HG02884 (cell line): ENCODE data around the gene KCNB1.

Experiments
- ATAC-seq: cut with Tn5 transposase; IDR thresholded peaks from one replicate; pipeline ENCODE4 v1.9.1; 2021; ENCODE audit warnings: mild to moderate bottlenecking, moderate library complexity; ENCODE audit not compliant: unreplicated experiment

The KCNB1 gene

GRCh38 chr20:49444553-49444990 lies 37.9 kb downstream of the KCNB1 start:
- ATAC-seq = no peak

- ATAC-seq = no peak
These were observed 45.4 kb downstream of the KCNB1 start for GRCh38 chr20:49437057-49437456.

DNA sequence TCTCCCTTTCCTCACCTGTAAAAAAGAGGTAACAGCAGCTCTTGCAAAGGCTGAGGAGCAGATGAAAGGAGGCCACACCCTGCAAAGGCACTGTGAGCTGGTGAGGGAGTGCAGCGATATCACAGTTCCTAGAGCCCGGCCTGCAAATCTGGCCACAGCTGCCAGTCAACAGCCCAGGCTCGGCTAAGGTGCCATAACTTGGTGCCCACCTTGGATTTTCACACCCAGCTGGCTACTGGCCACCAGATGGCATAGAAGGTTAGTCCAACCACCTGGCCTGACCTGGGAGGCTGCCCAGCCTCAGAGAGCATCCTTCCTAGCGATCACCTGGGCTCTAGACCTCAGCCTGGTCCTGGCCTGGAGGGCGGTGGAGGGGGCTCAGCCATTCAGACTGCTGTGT lies 46.8 kb downstream of the KCNB1 start:
- no peak for ATAC-seq

GRCh38 chr20:49433333-49433732 lies 49.1 kb downstream of the KCNB1 start:
- ATAC-seq = no peak

- ATAC-seq = no peak
These were observed 49.9 kb downstream of the KCNB1 start for GRCh38 chr20:49432550-49432949.

DNA sequence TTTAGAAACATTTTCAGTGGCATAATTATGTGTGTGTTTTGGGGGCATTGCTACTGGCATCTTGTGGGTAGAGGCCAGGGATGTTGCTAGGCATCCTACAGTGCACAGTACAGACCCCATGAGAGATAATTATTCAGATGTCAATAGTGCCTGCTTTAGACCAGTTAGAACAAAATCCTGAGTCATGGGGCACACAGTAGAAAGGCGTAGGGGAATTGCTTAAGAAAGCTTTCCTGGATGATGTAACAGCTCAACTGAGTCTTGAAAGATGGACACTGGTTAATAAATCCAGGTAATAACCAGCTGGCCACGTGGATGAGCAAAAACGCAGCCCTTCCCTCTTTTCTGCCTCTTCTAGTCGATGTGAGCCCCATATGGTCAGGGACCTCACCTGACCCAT lies 51.1 kb downstream of the KCNB1 start:
- no peak for ATAC-seq

DNA sequence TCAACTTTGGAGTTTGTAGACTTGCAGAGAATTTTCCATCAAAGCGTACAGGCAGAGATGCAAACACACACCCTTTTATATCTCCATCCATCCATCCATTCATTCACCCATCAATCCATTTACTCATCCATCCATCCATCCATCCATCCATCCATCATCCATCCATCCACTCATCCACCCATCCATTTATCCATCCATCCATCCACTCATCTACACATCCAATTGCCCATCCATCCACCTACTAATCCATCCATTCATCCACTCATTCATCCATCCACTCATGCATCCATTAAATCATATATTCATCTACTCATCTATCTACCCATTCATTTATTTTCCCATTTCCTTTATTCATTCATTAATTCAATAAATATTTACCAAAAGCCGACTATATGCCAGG lies 52.1 kb downstream of the KCNB1 start:
- ATAC-seq = no peak

DNA sequence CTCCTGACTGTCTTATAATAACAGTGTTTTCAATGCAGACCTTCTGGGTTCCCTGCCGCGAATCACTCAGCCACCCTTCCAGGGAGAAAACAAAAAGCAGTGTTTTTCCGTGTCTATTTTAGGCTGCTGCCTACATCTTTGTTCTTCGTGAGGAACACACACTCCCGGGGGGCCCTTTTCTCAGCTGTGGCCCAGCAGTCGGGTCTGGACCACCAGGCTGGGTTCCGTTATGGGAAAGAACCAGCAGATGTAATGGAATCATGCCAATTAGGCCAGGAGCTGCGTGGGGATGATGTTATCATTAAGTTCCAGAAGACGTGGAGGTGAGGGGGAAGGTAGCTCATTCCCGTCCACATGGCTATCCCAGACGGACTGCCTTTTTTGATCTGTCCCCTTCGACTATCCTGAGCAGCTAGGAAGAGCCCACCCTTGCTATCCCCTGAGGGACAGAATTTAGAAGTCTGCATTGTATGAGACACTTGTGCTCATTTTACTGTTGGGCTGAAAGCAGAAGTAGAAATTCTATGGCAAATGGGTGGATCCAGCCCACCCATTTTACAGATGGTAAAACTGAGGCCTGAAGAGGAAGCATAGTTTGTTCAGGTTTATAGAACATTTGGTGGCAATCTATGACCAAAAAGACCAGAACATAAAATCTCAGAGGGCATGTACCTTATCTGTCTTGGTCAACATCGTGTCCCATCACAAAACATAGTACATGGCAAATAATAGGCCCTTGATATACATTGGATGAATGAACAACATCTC lies 54.5 kb downstream of the KCNB1 start:
- no peak for ATAC-seq

DNA sequence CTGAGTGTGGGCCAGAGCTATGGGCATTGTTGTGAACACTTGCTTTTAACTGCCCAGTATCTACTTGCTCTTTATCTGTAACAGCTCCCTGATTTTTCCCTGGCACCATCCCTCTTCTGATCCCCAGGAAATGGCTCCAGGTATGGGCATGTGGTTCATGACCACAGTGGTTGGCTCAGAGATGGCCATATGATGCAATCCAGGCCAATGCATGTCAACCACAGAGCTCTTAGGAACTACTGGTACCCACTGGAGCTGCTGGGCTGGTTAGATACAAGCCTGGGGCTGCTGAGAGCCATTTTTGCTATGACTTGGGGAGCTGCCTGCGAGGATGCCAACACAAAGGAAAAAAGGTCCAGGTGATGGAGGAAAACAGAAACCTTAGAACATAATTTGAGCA lies 55.6 kb downstream of the KCNB1 start:
- ATAC-seq = no peak

- no peak for ATAC-seq
These were observed 56.1 kb downstream of the KCNB1 start for GRCh38 chr20:49426395-49426794.

GRCh38 chr20:49424536-49424935 lies 57.9 kb downstream of the KCNB1 start:
- no peak for ATAC-seq

GRCh38 chr20:49422161-49422560 lies 60.3 kb downstream of the KCNB1 start:
- no peak for ATAC-seq

- no peak for ATAC-seq
These were observed 61.6 kb downstream of the KCNB1 start for GRCh38 chr20:49420811-49421295.

DNA sequence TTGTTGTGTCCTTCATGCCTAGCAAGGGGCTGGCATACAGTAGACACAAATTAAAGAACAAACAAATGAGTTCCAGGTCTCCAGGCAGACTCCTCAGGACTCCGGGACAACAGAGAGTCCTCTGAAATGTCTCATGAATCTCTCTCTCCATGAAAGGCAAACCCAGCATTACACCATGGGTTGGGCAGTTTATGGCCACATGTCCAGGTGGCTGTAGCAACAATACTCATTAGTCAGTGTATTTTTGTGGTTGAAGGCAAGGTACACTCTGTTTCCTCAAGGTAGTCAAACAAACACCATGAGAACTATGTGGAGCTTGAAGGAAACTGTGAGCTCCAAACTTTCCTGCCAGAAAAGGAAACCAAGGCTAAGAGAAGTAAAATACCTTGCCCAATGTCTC lies 62.2 kb downstream of the KCNB1 start:
- ATAC-seq = no peak

DNA sequence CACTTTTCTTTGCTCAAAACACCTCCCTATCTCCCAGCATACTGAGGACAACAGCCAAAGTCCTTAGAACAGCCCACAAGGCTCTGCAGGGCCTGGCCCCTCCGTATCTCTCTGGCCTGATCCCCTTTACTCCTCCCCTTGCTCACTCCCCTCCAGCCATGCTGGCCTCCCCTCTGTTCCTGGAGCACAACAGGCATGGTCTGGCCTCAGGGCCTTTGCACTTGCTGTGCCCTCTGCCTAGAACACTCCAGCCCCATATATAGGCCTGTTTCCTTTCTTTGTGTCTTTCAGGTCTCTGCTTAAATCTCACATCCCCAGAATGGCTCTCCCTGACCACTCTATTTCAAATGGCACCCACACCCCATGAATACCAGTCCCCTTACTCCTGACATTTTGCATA lies 62.7 kb downstream of the KCNB1 start:
- ATAC-seq = no peak

DNA sequence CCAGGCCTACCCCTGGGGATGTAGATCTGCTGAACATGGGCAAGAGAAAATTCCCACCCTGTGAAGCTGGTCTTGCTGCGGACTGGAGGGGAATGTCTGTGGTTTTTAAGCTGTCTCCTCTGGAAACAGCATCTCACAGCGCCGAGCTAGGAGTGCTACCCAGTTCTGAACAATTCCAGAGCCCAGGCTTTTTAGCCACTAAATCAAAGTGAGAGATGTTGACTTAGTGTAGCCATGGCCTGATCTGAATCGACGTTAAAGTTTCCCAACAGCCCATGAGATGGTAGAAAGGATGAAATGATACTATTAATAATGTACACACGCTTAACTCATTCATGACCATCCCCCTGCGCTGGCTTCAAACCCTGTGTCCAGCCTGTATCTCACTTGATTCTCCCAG lies 63.7 kb downstream of the KCNB1 start:
- no peak for ATAC-seq

GRCh38 chr20:49417843-49418555 lies 64.5 kb downstream of the KCNB1 start:
- ATAC-seq = no peak

- ATAC-seq = no peak
These were observed 66.8 kb downstream of the KCNB1 start for GRCh38 chr20:49415668-49416044.

DNA sequence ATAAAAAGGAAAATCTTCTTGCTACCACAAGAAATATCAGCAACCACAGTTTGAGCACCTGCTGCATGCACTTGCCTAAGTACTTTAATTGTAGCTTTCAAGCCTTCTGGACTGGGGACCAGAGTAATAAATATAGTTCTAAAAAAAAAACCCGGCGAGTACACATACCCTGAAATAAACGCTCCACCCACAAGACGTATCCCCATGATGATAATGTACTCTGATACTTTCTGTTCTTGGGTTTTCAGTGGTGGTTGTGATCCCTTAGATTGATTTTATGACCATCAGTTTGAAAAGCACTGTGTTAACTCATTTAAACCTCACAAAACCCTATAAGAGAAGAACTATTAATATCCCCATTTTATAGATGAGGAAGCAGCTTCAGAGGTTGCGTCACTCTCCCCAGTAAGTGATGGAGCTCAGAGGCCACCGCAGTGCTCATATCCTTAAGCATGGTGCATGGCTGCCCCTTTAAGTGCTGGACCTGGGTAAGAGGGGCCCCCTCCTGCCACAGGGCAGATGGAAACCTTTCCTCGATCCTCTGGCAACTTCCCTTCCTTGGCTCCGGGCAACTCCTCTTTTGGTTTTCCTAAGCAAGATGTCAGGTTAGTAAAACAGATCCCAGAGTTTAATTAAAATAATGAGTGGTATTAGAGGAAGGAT lies 67.3 kb downstream of the KCNB1 start:
- no peak for ATAC-seq

GRCh38 chr20:49413677-49414076 lies 68.8 kb downstream of the KCNB1 start:
- no peak for ATAC-seq

DNA sequence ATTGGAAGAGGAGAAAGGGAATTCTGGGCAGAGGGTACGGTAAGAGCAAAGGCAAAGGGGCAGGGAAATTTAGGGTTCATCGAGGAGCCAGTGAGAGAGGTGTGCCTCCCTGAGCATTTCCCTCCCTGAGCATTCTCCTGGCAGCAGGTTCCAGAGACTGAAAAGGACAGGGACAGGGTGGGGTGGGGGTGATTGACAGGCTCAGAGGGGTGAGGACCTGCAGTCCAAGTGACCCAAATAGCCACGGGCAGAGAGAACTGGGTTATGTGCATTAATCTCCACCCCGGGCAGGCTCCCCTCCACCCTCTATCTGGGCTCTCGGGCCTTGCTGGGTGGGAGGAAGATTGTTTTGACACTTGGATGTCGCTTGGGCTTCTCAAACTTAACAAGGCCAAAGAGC lies 69.5 kb downstream of the KCNB1 start:
- no peak for ATAC-seq

GRCh38 chr20:49412254-49412653 lies 70.2 kb downstream of the KCNB1 start:
- ATAC-seq = no peak
